ENCODE data around the gene PFKM.

DNA sequence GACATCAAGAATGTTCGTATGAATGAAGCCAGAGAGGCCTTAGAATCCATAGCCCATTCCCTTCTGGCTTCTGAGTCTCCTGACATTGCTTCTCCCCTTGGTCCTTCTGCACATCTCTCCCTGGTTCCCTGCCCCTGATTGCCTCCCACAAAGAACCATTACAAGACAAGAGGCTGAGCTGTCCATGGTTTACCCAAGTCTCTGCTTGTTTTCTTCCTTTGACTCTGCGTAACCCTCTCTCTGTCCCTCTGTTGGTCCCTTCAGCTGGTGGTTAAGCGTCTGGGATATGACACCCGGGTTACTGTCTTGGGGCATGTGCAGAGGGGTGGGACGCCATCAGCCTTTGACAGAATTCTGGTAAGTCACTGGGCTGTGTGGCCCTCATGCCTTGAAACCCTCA lies 15.9 kb downstream of the PFKM start:
- TF ChIP-seq, protein P1, sequence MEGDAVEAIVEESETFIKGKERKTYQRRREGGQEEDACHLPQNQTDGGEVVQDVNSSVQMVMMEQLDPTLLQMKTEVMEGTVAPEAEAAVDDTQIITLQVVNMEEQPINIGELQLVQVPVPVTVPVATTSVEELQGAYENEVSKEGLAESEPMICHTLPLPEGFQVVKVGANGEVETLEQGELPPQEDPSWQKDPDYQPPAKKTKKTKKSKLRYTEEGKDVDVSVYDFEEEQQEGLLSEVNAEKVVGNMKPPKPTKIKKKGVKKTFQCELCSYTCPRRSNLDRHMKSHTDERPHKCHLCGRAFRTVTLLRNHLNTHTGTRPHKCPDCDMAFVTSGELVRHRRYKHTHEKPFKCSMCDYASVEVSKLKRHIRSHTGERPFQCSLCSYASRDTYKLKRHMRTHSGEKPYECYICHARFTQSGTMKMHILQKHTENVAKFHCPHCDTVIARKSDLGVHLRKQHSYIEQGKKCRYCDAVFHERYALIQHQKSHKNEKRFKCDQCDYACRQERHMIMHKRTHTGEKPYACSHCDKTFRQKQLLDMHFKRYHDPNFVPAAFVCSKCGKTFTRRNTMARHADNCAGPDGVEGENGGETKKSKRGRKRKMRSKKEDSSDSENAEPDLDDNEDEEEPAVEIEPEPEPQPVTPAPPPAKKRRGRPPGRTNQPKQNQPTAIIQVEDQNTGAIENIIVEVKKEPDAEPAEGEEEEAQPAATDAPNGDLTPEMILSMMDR (IDR thresholded peaks at IDR 0.05; ENCODE audit: low read depth, low read length): no peak
- TF ChIP-seq EZH2phosphoT487 (IDR thresholded peaks at IDR 0.05; ENCODE audit: low read depth): no peak

Measured in OCI-LY3 (cell line).